HG03095 (cell line): Measurements from ENCODE around the gene SCD.
"Not testable (repeated sequence)": the region's sequence is repeated elsewhere in the genome, so short reads cannot be mapped to it uniquely, and the experiment has no call there.

ENCODE experiments used
- ATAC-seq: cut with Tn5 transposase; IDR thresholded peaks from one replicate; pipeline ENCODE4 v1.9.1; 2021; ENCODE audit warnings: moderate library complexity; ENCODE audit not compliant: unreplicated experiment

The SCD gene

GRCh38 chr10:100346765-100347567 lies at the start of gene SCD:
Gene SCD, plus strand, starts transcription at chr10:100347233. Its CDS starts 272 bp downstream, at chr10:100347505.
- peak; percentile 79 for ATAC-seq

DNA sequence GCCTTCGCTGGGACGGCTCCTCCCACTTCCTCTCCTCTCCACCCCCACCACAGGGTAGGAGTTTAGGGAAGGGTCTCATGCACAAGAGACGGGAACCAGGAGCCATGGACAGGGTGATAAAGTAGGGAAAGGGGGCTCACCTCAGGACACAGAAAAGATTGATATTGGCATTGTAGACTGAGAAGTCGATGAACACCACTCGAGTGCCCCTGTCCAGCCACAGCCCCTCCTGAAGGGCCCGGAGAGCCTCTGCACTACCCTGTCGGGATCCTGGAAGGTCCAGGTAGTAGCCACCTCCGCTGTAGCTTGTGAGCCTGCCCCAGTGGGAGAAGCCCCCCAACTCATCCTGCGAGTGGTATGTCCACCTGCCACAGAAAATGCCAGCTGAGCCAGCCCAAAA lies 49.8 kb upstream of the SCD start:
- no peak for ATAC-seq

DNA sequence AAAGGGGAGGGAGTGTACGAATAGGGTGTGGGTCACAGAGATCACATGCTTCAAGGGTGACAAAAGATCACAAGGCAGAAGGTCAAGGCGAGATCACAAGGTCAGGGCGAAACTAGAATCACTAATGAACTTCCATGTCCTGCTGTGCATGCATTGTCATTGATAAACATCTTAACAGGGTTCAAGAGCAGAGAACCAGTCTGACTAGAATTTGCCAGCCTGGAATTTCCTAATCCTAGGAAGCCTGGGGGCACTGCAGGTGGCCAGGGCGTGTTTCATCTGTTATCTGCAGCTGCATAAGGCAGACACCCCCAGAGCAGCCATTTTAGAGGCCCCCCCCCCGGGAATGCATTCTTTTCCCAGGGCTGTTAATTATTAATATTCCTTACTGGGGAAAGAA lies 45.9 kb upstream of the SCD start:
- ATAC-seq: not testable (repeated sequence)

DNA sequence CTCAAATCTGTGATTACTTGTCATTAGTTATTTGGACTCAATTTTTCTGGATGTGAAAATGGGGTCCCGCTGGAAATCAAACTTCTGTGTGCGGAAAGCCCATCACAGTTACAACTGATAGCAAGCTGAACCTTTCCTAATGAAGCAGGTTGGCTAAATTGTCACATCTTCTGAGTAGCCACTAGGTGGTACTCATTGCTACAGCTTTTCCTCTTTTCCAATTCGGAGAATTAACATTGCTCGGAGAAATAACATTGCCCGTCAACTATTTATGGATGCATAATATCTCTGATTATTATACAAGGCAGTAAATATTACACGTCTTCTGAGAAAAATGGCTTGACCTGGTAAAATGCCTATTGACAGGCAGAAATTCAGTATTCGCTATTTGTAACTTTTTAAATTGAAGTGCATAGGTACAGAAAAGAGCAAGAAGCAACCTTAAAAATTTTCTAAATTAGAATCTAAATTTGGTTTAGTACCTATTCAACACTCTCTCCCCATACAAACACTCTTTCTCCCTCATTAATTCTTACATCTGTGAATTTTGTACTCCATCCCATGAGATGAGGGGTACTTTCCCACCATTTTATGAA lies 43.2 kb upstream of the SCD start:
- ATAC-seq: no peak

- no peak for ATAC-seq
Measured at GRCh38 chr10:100304414-100304813, 42.6 kb upstream of the SCD start.

- no peak for ATAC-seq
Measured at GRCh38 chr10:100306861-100307260, 40.2 kb upstream of the SCD start.

GRCh38 chr10:100307684-100308083 lies 39.3 kb upstream of the SCD start:
- ATAC-seq: no peak

GRCh38 chr10:100311298-100311697 lies 35.7 kb upstream of the SCD start:
- ATAC-seq: no peak

- ATAC-seq: no peak
Measured at GRCh38 chr10:100315615-100316014, 31.4 kb upstream of the SCD start.

DNA sequence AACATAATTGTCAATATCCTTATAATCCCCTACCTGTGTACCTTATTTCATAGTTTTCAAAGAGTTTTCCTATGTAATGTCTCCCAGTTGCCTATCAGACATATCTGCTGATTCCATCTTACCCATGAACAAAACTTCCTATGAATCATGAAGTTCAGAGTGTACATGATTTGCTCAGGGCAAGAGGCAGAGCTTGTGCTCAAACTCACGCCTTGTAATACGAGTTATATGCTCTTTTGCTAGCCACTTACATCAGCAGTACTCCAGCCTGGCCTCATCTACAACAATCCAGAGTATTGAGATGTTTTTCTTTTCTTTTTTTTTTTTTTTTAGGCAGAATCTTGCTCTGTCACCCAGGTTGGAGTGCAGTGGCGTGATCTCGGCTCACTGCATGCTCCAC lies 28.8 kb upstream of the SCD start:
- no peak for ATAC-seq

DNA sequence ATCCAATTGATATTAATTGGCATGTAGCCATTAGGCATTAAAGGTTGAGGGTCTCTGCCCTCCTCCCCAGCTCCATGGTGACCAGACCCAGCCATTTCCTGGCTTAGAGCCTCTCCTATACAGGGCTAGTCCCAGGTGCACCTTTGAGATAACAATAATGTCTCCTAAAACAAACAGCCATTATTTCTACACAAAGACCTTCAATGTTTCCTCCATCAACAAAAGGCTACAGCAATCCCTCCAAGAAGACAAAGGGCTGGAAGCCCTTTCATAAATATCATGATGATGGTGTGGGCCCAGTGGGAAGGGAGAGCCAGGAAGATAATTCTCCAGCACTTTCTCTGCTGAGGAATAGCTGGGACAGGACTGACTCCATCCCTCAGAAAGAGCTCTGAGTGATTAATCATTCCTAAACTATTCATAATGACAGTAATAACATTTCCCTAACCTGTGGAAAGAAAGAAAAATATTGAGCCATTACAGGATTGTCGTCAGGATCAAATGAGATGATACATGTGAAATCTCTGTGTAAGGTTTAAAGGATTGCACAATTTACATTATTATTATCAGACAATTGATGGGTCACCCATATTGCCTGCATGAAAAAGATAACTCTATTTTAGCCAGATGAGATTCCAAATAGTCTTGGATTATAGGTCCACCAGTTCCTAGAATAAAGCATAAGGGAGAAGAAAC lies 27.2 kb upstream of the SCD start:
- ATAC-seq: no peak

- no peak for ATAC-seq
Measured at GRCh38 chr10:100325158-100325557, 21.9 kb upstream of the SCD start.

- ATAC-seq: peak; percentile 98
Measured at GRCh38 chr10:100327007-100327717, 19.9 kb upstream of the SCD start.

- no peak for ATAC-seq
Measured at GRCh38 chr10:100327718-100328009, 19.4 kb upstream of the SCD start.

DNA sequence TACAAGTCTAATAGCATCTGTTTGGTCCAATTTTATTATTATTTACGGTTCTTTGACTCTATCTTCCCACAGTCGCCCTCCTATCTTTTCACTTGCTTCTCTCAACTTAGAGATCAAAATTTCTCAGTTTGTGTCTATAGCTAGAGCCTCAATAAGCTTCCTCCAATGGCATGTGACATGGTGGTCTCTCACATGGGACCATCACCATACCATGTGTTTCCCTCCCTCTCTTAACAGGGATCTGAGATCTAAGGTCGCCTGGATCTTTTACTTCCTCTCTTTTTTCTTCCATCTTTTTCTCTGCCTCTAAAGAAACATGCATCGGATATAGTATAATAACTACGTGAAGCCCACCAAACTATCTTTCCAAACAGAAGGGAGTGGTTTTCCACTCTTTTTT lies 18.8 kb upstream of the SCD start:
- ATAC-seq: no peak

GRCh38 chr10:100330079-100330478 lies 17.0 kb upstream of the SCD start, which contains the start of gene PKD2L1:
Gene PKD2L1, minus strand, starts transcription at chr10:100330228. Its CDS starts 125 bp downstream, at chr10:100330103.
- no peak for ATAC-seq

- ATAC-seq: no peak
Measured at GRCh38 chr10:100333106-100333505, 13.9 kb upstream of the SCD start.

GRCh38 chr10:100333661-100334440 lies 13.2 kb upstream of the SCD start:
- ATAC-seq: no peak

DNA sequence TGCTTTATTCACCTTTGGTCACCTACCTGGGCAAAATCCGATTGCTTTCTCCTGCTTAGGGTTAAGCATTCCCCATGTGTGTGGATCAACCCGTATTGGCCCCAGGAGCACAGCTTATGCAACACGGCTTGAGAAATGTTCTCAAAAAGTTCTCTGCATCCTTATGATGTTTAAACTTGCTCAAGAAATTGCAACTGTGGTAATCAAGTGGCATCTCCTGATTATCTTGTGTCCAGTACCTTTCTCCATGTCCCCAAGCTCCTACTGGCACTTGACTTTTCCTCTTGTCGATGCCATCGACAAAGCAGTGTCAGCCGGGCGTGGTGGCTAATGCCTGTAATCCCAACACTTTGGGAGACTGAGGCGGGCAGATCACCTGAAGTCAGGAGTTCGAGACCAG lies 12.3 kb upstream of the SCD start:
- no peak for ATAC-seq

- ATAC-seq: no peak
Measured at GRCh38 chr10:100338434-100339036, 8.5 kb upstream of the SCD start.
